ENCODE results near the gene ERMP1.

Gene ERMP1

GRCh38 chr9:5835808-5836207 is 2.9 kb upstream of the ERMP1 start:
- DNase-seq (ENCODE audit: extremely low read depth, low read depth), result no peak
- TF ChIP-seq CTCF (IDR thresholded peaks at IDR 0.05; ENCODE audit: low read depth, low read length), result no peak

GRCh38 chr9:5834214-5834613 is 1.3 kb upstream of the ERMP1 start:
- DNase-seq (ENCODE audit: extremely low read depth, low read depth), result no peak
- no peak for TF ChIP-seq CTCF (IDR thresholded peaks at IDR 0.05; ENCODE audit: low read depth, low read length)

DNA sequence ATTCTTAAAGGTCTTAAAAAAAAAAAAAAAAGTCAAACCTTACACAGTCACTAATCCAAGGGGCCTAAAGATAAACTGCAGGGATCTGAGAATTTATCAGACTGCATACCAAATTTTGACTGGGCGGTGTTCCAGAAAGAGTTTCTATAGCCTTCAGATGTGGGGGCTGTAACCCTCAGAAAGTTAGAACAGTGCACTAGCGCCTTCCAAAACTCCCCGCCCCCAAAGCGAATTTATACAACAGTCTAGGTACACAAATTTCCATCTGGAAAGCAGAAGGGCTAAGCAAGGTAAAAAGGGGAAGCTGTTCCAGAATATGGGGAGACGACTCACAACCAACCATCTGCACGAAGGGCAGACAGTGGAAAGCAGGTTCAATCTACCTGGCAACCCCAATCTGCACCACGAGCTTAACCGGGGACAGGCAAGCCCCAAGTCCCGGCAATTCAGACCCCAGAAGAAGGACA is 813 bp downstream of the ERMP1 start:
- no peak for TF ChIP-seq CTCF (IDR thresholded peaks at IDR 0.05; ENCODE audit: low read depth, low read length)
- no peak for DNase-seq (ENCODE audit: extremely low read depth, low read depth)

DNA sequence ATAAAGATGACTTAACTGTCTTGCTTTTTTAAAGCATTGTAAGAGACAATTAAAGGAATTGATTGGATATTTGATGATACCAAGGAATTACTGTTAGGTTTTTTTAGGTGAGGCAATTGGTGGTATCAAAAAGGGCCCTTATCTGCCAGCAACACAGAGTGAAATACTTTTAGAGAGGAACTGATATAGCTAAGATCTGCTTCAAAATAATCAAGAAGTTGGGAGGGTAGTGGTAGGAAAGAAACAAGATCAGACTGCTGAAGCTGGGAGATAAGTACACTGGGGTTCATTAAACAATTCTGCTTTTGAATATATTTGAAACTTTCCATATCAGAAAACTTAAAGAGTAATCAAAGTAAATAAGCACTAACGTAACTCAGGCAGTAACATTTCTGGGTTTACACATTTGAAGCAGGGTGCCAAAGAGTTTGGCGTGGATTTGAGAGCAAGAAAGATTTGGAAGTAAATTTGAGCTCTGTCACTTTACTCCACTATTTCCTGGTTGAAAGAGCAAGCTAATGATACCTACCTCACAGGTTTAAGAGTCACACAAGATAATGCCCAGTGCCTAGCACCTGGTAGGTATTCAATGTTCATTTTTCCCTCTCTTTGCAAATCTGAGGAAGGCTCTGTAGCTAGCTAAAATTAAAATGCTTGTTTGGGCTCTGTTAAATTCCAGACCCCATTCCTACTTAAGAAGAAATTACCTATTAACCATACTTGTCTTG is 6.9 kb downstream of the ERMP1 start:
- no peak for DNase-seq (ENCODE audit: extremely low read depth, low read depth)
- TF ChIP-seq CTCF (IDR thresholded peaks at IDR 0.05; ENCODE audit: low read depth, low read length), result no peak

GRCh38 chr9:5825223-5825622 is 7.7 kb downstream of the ERMP1 start:
- no peak for TF ChIP-seq CTCF (IDR thresholded peaks at IDR 0.05; ENCODE audit: low read depth, low read length)

DNA sequence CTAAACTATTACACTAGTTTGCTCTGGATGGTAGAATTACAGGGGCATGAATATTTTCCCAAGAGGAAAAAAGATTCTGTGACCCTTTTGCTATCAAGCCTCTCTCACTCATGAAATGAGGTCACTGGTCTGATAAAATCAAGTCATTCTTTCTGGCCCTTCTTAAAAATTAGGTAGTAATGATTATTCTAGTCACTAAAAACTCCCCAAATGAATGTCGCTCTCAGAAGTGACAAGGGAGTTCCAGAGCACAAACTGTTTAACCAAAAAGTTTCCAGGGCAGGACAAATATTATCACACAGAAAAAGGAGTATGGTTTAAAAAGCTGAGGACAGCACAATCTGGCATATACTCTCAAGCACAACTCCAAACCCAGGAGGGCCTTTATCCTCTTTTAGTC is 12.5 kb downstream of the ERMP1 start:
- no peak for TF ChIP-seq CTCF (IDR thresholded peaks at IDR 0.05; ENCODE audit: low read depth, low read length)
- DNase-seq (ENCODE audit: extremely low read depth, low read depth), result no peak

More at GRCh38 chr9:5825223-5825622, 7.7 kb downstream of the ERMP1 start:
- no peak for DNase-seq (ENCODE audit: extremely low read depth, low read depth)

- no peak for TF ChIP-seq CTCF (IDR thresholded peaks at IDR 0.05; ENCODE audit: low read depth, low read length)
- DNase-seq (ENCODE audit: extremely low read depth, low read depth), result no peak
These were observed 13.7 kb downstream of the ERMP1 start for GRCh38 chr9:5819174-5819573.

Data from AG09319 (cell line).